DMS79 treated with DMSO at 0.1 percent for 48 hours (cell line): ENCODE data around the gene CD2.
"Not testable (repeated sequence)": the region's sequence is repeated elsewhere in the genome, so short reads cannot be mapped to it uniquely, and the experiment has no call there.

ENCODE experiments used
- DNase-seq: peaks from one replicate; lab custom pipeline; 2025; lab: John Stamatoyannopoulos, UW

The CD2 gene

GRCh38 chr1:116732726-116733125, 21.5 kb upstream of the CD2 start:
- no peak for DNase-seq

GRCh38 chr1:116733476-116734365, 20.5 kb upstream of the CD2 start:
- DNase-seq = no peak

- no peak for DNase-seq
Observed at GRCh38 chr1:116735246-116735645, 19.0 kb upstream of the CD2 start.

GRCh38 chr1:116737020-116737854, 17.0 kb upstream of the CD2 start:
- peak; percentile 35 for DNase-seq

- no peak for DNase-seq
Observed at GRCh38 chr1:116737855-116738321, 16.3 kb upstream of the CD2 start.

GRCh38 chr1:116738673-116739370, 15.4 kb upstream of the CD2 start:
- no peak for DNase-seq

- no peak for DNase-seq
Observed at GRCh38 chr1:116739371-116740012, 14.7 kb upstream of the CD2 start.

GRCh38 chr1:116740296-116740695, 13.9 kb upstream of the CD2 start:
- DNase-seq = no peak

- no peak for DNase-seq
Observed at GRCh38 chr1:116740746-116741145, 13.5 kb upstream of the CD2 start.

GRCh38 chr1:116741836-116742565, 12.2 kb upstream of the CD2 start:
- DNase-seq = no peak

GRCh38 chr1:116743535-116743934, 10.7 kb upstream of the CD2 start:
- no peak for DNase-seq

- DNase-seq = no peak
Observed at GRCh38 chr1:116748272-116748671, 6.0 kb upstream of the CD2 start.

GRCh38 chr1:116751146-116751545, 3.1 kb upstream of the CD2 start:
- no peak for DNase-seq

- DNase-seq = no peak
Observed at GRCh38 chr1:116751621-116752020, 2.6 kb upstream of the CD2 start.

- no peak for DNase-seq
Observed at GRCh38 chr1:116753312-116753711, 918 bp upstream of the CD2 start.

GRCh38 chr1:116755066-116755465, 836 bp downstream of the CD2 start:
- no peak for DNase-seq

- DNase-seq = no peak
Observed at GRCh38 chr1:116755681-116756080, 1.5 kb downstream of the CD2 start.

GRCh38 chr1:116756092-116756491, 1.9 kb downstream of the CD2 start:
- not testable (repeated sequence) for DNase-seq

GRCh38 chr1:116758456-116758815, 4.2 kb downstream of the CD2 start:
- not testable (repeated sequence) for DNase-seq

- DNase-seq = no peak
Observed at GRCh38 chr1:116759636-116760035, 5.4 kb downstream of the CD2 start.

GRCh38 chr1:116760487-116760886, 6.3 kb downstream of the CD2 start:
- no peak for DNase-seq
